Motor neuron (in vitro differentiated cells): ENCODE results near the gene UCP2. TPM values are rescaled to one million over a fixed set of nuclear protein-coding genes. Genes with fewer than 3 reads are reported as not detected.

Source experiments
- ATAC-seq, 8 experiments: fragments of 200-7000 bp; cut with Tn5 transposase; replicated peaks in 6 of 8; 2 replicates each; pipeline ENCODE4 v1.8.0; 2021; ENCODE audit warnings: mild to moderate bottlenecking in 8 of 8, moderate library complexity in 8 of 8
- H3K27ac ChIP-seq, 2 donors: fragments of 250-450 bp; sonication (Bioruptor Pico); 2 replicates each; pipeline ENCODE4 v1.9.0; 2021; ENCODE audit warnings: antibody characterized with exemption in 2 of 2, mild to moderate bottlenecking in 2 of 2, moderate library complexity in 1 of 2
- H3K4me1 ChIP-seq, 2 donors: fragments of 250-450 bp; sonication (Bioruptor Pico); replicated peaks in 1 of 2; 2 replicates each; pipeline ENCODE4 v1.6.1; 2021; ENCODE audit warnings: antibody characterized with exemption in 2 of 2, mild to moderate bottlenecking in 2 of 2, moderate library complexity in 1 of 2
- H3K4me3 ChIP-seq, 5 donors: fragments of 250-450 bp; sonication (Bioruptor Pico); 2 replicates each; pipeline ENCODE4 v1.9.0; 2021; ENCODE audit warnings: antibody characterized with exemption in 5 of 5, mild to moderate bottlenecking in 5 of 5, moderate library complexity in 4 of 5
- WGBS, 10 experiments: fragments of 450-650 bp; shearing (Covaris generic); methylation state at CpG; one replicate each; pipeline ENCODE4 v1.0.0; 2022; 5-methylcytosine and 5-hydroxymethylcytosine counted together
- in situ Hi-C, 9 experiments: fragments of 400-800 bp; cut with MboI; loops; one replicate each; pipeline ENCODE4 v1.15.0; 2021; ENCODE audit warnings: low sequenced_read_pairs in 9 of 9, low pct_unique_long_range_greater_than_20kb in 2 of 9; ENCODE audit not compliant: unreplicated experiment in 9 of 9
- total RNA-seq, 8 experiments: library from RNA; unstranded; fragments of 300-600 nt; gene quantifications; 2 replicates each; pipeline versions ENCODE4 v1.2.3 to v1.2.4, GENCODE V29; 2022

Gene UCP2
- total RNA-seq, 8 experiments from 2014 or later = 1.3 to 15.0 (median 4.0) TPM

DNA sequence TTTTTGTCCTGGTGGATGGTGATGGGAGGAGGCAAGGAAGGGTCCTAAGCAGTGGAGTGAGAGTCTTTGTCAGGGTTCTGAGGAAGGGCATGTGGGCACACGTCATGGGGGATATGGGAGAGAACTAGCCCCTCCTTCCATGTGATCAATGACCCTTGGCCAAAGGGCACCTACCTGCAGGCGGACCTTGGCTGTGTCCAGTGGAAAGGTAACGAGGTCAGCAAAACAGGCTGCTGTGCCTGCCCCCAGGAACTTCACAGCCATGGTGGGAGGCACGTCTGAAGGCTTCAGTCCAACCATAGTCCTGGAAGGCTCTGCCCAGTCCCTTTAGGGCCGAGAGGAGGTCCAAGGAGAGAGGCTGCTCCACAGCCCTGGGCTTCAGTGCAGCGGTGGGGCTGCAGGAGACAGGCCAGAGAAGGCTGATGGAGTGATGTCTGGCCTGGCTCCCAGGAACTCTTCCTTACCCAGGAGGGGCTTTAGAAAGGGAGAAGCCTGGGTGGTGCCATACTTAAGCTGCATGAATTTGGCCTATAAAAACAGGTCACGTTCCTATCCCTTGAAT is 24.2 kb upstream of the UCP2 start:
- in situ Hi-C loops = no loop called here

GRCh38 chr11:74005721-74006517 is 23.3 kb upstream of the UCP2 start:
- no peak for ATAC-seq
- in situ Hi-C loops = no loop called here
- no peak overlapping the region for H3K4me3 ChIP-seq
- WGBS, 10 experiments = 80 to 97% (median 86%) methylated on average over 1 to 11 of the region's 29 CpGs; no CpG with 5 or more reads in 7 of the 10 experiments
- peaks cover 0 to under 1% of the 10 kb centered on the region in 2 donors for H3K4me1 ChIP-seq
- no peak overlapping the region for H3K27ac ChIP-seq

More for the DNA sequence above, 24.2 kb upstream of the UCP2 start:
- no peaks in the 10 kb centered on the region for H3K4me1 ChIP-seq
- no peak overlapping the region for H3K27ac ChIP-seq
- 71 to 100% (median 82%) methylated on average over 1 to 4 of the region's 7 CpGs; no CpG with 5 or more reads in 4 of the 10 experiments for WGBS, 10 experiments
- no peak overlapping the region for H3K4me3 ChIP-seq
- no peak for ATAC-seq

- Histone ChIP-seq H3K27ac (no peak overlapping the region), H3K4me1 (peaks cover 4 to 5% of the 10 kb centered on the region in 2 donors), H3K4me3 (no peak overlapping the region)
- ATAC-seq = no peak
- WGBS, 10 experiments = 80 to 100% (median 93%) methylated on average over 1 to 5 of the region's 11 CpGs; no CpG with 5 or more reads in 4 of the 10 experiments
- in situ Hi-C loops = no loop called here
Observed at GRCh38 chr11:74004759-74005615, 22.3 kb upstream of the UCP2 start.

DNA sequence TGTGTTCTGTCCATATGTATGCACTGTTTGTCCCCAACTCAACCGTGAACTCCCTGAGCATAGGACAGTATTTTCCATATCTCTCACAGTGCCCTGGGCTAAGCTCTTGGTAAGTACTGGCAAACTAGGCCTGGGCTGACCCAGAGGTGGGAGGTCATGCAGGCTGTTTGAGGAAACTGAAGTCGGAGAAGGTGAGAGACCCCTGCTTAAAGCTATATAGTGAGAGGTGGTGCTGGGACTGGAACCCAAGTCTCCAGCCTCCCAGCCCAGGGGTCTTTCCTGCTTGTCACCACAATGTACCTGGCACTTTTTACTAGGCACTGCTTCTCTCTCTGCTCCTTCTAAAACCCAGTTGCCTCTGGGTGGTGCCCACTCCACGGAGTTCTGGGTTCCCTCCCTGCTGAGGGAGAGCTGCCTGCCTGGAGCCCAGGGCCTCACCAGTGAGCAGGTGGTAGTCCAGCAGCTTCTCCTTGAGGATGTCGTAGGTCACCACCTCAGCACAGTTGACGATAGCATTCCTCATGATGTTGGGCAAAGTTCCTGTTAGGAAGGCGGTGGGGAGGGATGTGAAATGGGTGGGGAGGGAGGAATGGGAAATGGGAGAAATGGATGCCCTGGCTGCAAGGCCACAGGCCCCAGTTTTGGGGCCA is 21.5 kb upstream of the UCP2 start:
- WGBS, 10 experiments = 86 to 100% (median 100%) methylated on average over 1 to 3 of the region's 6 CpGs; no CpG with 5 or more reads in 7 of the 10 experiments
- in situ Hi-C loops = no loop called here
- no peak overlapping the region for H3K27ac ChIP-seq
- H3K4me3 ChIP-seq = no peak overlapping the region
- no peak for ATAC-seq
- peaks cover 4 to 5% of the 10 kb centered on the region in 2 donors for H3K4me1 ChIP-seq

DNA sequence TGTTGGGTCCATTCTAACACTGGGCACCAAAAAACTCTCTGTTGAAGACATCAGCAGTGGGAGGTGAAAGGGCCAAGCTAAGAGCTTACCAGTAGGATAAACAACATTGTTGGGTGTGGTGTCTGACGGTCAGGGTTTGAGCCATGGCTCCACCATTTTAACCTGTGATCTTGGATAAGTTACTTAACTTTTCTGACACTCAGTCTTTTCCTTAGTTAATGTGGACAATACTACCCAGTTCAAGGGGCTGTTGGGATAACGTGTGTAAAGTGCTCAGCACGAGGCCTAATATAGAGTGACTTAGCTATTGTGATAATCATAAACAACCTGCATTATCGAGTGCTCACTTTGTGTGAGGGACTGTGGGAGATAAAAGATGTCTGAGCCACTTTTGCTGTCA is 20.2 kb upstream of the UCP2 start:
- ATAC-seq = no peak
- in situ Hi-C loops = no loop called here
- Histone ChIP-seq H3K27ac (no peak overlapping the region), H3K4me1 (peaks cover 4 to 5% of the 10 kb centered on the region in 2 donors), H3K4me3 (no peak overlapping the region)
- WGBS, 10 experiments = 60 to 100% (median 90%) methylated on average over 1 to 4 of the region's 4 CpGs; no CpG with 5 or more reads in 1 of the 10 experiments

GRCh38 chr11:74001822-74002286 is 19.2 kb upstream of the UCP2 start:
- peak in 3 of 8 experiments; percentile 58 to 73 (median 59) for ATAC-seq

DNA sequence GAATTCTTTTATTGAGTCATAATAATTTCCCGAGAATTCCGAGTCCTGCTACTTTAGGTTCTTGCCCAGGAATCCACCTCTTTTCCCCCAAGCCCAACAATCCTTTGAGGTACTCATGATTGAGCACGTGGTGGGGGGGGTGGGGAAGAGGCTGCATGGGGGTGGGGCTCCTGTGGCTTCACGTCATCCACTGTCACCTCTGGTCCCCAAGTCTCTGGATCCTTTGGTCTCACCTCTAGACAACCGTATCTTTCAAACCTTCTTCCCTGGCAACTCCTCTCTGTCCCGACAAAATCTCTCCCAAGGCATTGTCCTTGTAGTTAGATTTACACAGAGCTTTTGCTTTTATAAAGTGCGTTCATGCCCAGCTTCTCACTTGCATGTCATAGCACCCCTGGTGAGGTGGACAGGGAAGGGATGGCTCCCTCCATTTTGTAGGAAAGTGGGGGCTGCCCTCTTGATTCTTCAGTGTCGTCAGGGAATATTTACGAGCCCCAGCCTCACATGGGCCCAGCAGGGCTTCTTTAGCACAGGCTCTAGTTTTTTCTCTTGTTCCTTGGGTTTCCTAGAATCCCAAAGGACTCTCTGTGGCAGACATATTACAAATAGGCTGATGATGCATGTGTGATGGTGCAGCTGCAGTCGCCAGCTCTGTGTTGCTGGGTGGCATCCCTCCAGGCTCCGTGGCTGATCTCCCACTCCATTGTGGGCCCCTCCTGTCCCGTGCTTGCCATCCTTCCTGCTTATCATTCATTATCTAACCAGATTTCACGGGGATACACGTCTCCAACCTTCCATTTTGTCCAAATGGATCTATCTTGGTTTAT is 17.9 kb upstream of the UCP2 start:
- peak in 4 of 8 experiments; percentile 38 to 57 (median 53) for ATAC-seq
- Histone ChIP-seq H3K27ac (peak overlapping the region in 1 of 2 donors; percentile 27), H3K4me3 (no peak overlapping the region), H3K4me1 (peaks cover 4 to 5% of the 10 kb centered on the region in 2 donors)
- in situ Hi-C loops = no loop called here
- WGBS, 10 experiments = 17 to 100% (median 65%) methylated on average over 1 to 6 of the region's 14 CpGs; no CpG with 5 or more reads in 2 of the 10 experiments

More at GRCh38 chr11:74001822-74002286, 19.2 kb upstream of the UCP2 start:
- 20 to 80% (median 53%) methylated on average over 1 to 2 of the region's 7 CpGs; no CpG with 5 or more reads in 7 of the 10 experiments for WGBS, 10 experiments
- Histone ChIP-seq H3K4me3 (no peak overlapping the region), H3K4me1 (peaks cover 4 to 5% of the 10 kb centered on the region in 2 donors), H3K27ac (no peak overlapping the region)
- in situ Hi-C loops = no loop called here

DNA sequence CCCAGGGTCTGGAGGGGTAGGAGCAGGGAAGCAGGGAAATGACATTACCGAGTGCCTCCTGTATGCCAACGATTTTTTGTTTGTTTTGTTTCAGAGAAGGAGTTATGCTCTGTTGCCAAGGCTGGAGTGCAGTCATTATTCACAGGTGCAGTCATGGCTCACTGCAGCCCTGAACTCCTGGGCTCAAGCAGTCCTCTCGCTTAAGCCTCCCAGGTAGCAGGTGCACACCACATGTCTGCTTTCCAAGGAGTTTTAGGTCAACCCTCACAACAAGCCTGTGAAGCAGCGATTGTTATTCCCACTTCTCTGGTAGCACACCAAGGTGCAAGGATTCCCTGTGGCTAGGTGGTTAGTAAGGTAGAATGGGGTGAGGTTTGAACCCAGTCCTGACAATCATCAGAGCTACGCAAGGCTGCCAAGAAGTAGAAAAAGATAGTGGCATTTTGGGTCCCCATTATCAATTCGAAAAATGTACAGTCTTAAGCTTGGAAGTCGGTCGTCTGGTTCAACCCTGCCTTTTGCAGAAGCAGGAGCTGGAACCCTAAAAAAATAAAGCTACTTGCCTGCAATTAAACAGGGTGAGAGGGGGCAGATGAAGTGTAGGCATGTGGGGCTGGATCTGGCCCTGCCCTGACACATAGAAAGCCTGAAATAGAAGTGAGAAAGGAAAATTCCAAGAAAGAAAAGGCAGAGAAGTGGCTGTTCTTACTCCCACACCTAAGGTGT is 17.1 kb upstream of the UCP2 start:
- WGBS, 10 experiments = 42 to 100% (median 87%) methylated on average over 1 to 8 of the region's 8 CpGs; no CpG with 5 or more reads in 1 of the 10 experiments
- no peak overlapping the region for H3K4me3 ChIP-seq
- in situ Hi-C loops = no loop called here
- no peak for ATAC-seq
- H3K4me1 ChIP-seq = peaks cover 4 to 5% of the 10 kb centered on the region in 2 donors
- H3K27ac ChIP-seq = no peak overlapping the region

- WGBS, 10 experiments = 67 to 97% (median 87%) methylated on average over 1 to 11 of the region's 13 CpGs; no CpG with 5 or more reads in 1 of the 10 experiments
- no peak for ATAC-seq
- H3K27ac ChIP-seq = no peak overlapping the region
- peaks cover 4 to 5% of the 10 kb centered on the region in 2 donors for H3K4me1 ChIP-seq
- no peak overlapping the region for H3K4me3 ChIP-seq
- in situ Hi-C loops = no loop called here
Observed at GRCh38 chr11:73998846-73999575, 16.4 kb upstream of the UCP2 start.

- no peak overlapping the region for H3K27ac ChIP-seq
- in situ Hi-C loops = no loop called here
- ATAC-seq = no peak
- no peak overlapping the region for H3K4me3 ChIP-seq
- 0 to 100% (median 80%) methylated on average over 1 to 5 of the region's 6 CpGs; no CpG with 5 or more reads in 1 of the 10 experiments for WGBS, 10 experiments
- peaks cover 4 to 5% of the 10 kb centered on the region in 2 donors for H3K4me1 ChIP-seq
Observed at GRCh38 chr11:73997120-73997770, 14.6 kb upstream of the UCP2 start.
